Right cardiac atrium (tissue), 5 donors: Measurements from ENCODE around the gene TRIM5. TPM values are rescaled to one million over a fixed set of nuclear protein-coding genes. Genes with fewer than 3 reads are reported as not detected.
"Not testable (repeated sequence)": the region's sequence is repeated elsewhere in the genome, so short reads cannot be mapped to it uniquely, and the experiment has no call there.

Source experiments
- ATAC-seq, 2 donors: fragments of 200-7000 bp; cut with Tn5 transposase; one replicate each; pipeline versions ENCODE4 v1.8.0 to v1.9.1; 2020; ENCODE audit warnings: moderate library complexity in 2 of 2, mild to moderate bottlenecking in 1 of 2
- DNase-seq, 3 donors: peaks; one replicate each; pipeline ENCODE4 v3.0.0-alpha.2; 2020
- H3K27ac ChIP-seq: one replicate; pipeline ENCODE4 v1.5.1; 2013; ENCODE audit warnings: mild to moderate bottlenecking, low read length, control low read depth, moderate library complexity
- H3K27me3 ChIP-seq: one replicate; pipeline ENCODE4 v1.6.1; 2013; ENCODE audit not compliant: control insufficient read depth, insufficient read depth
- H3K4me1 ChIP-seq: one replicate; pipeline ENCODE4 v1.6.1; 2013; ENCODE audit warnings: low read length; ENCODE audit not compliant: control insufficient read depth, insufficient read depth
- H3K4me3 ChIP-seq: one replicate; pipeline ENCODE4 v1.5.1; 2013; ENCODE audit warnings: low read length, control low read depth
- H3K9me3 ChIP-seq: one replicate; pipeline ENCODE4 v1.6.1; 2013; ENCODE audit warnings: low read length; ENCODE audit not compliant: control insufficient read depth
- whole genome bisulfite sequencing: extraction: QIAGEN DNeasy Blood & Tissue Kit; methylation state at CpG from one replicate; pipeline ENCODE4 v1.1.7; 2013; 5-methylcytosine and 5-hydroxymethylcytosine counted together
- intact Hi-C, 4 donors: fragments of 100-400 bp; cut with DNase I; formaldehyde crosslinking; loops; one replicate each; pipeline versions ENCODE4 v1.11.0 to v1.14.0; 2022 to 2023
- polyA plus RNA-seq: library from polyadenylated mRNA; stranded (reverse); fragments of 200-250 nt; gene quantifications from one replicate; pipeline ENCODE4 v1.2.3, GENCODE V29; 2013
- total RNA-seq, 4 donors: library from RNA; stranded (reverse); fragmentation: NEBNext Ultra II Directional; extraction: Animal tissue kit (Norgen Biotek cat#: 25700); gene quantifications; one replicate each; pipeline ENCODE4 v1.2.1, GENCODE V29; 2021
- donor health status: healthy with polysubstance abuse.
- donor health status: DM: no; HTN: yes; CAD: no.
- donor health status: DM: no; HTN: no; CAD: no.
- donor health status: DM: no; HTN: yes; CAD: no; lungs with severe emphysema.
- donor health status: DM: yes; HTN: yes; CAD: no.

The TRIM5 gene
- total and polyA plus RNA-seq, 5 donors = 6.3 to 11.7 (median 8.9) TPM

DNA sequence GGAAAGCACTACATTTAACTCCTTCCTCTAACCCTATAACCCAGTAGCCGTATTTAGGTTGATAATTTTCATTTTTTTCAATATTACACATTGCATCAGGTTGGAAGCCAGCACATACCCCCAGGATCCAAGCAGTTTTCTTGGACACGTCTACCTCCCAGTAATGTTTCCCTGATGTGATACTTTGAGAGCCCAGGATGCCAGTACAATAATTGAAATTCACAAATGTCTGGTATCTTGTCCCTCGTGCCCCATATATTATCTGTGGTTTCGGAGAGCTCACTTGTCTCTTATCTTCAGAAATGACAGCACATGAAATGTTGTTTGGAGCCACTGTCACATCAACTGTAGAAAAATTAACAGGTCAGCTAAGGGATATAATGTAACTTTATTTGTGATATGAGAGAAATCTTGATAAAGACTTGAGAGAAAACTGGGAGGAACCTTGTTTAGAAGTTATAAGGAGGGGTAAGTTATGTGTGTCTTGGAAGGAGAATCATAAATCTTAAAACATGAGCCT is 19.8 kb downstream of the TRIM5 start:
- H3K9me3 ChIP-seq = no peaks in the 10 kb centered on the region
- intact Hi-C loops = no loop called here
- 66% methylated on average over 4 of the region's 4 CpGs for WGBS

DNA sequence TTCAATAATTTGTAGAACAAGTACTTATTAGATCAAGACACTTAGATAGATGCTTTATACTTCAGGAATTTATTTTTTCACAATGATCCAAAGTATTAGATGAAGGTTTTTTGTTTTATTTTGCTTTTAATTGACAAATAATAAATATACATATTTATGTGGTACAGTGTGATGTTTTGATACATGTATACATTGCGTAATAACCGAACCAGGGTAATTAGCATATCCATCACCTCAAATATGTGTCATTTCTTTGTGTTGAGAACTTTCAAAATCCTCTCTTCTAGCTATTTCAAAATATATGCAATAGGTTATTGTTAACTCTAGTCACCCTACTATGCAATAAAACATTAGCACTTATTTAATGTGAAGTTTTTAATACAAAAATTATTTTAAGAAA is 21.4 kb downstream of the TRIM5 start:
- Histone ChIP-seq H3K9me3 (no peaks in the 10 kb centered on the region), H3K4me1 (no peaks in the 10 kb centered on the region), H3K4me3 (no peak overlapping the region), H3K27ac (no peak overlapping the region), H3K27me3 (no peaks in the 10 kb centered on the region)
- no peak for DNase-seq
- WGBS = 97% methylated on average over 2 of the region's 2 CpGs
- intact Hi-C loops = no loop called here
- no peak for ATAC-seq

More for the DNA sequence above, 19.8 kb downstream of the TRIM5 start:
- Histone ChIP-seq H3K27me3 (no peaks in the 10 kb centered on the region), H3K4me1 (no peaks in the 10 kb centered on the region), H3K4me3 (no peak overlapping the region), H3K27ac (no peak overlapping the region)
- no peak for DNase-seq
- ATAC-seq = no peak

DNA sequence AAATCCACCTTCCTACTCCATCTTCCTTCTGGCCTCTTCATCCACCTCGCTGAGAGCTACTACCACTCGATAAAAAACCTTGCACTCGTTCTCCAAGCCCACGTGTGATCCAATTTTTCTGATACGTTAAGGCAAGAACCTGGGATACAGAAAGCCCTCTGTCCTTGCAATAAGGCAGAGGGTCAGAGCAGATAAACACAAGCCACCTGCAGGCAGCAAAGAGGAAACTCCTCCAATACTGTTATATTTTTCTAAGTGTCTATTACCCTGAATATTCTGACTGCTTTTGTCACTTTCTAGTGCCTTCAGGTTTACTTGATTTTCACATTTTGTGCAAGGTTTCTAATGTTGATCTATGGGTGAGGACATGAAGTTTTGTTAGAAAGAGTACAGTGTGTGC is 26.6 kb downstream of the TRIM5 start:
- DNase-seq (no peak), ATAC-seq (no peak)
- Histone ChIP-seq H3K9me3 (no peaks in the 10 kb centered on the region), H3K4me3 (no peak overlapping the region), H3K27me3 (no peaks in the 10 kb centered on the region), H3K4me1 (no peaks in the 10 kb centered on the region), H3K27ac (no peak overlapping the region)
- intact Hi-C loops = no loop called here
- WGBS = 91% methylated on average over 5 of the region's 5 CpGs

DNA sequence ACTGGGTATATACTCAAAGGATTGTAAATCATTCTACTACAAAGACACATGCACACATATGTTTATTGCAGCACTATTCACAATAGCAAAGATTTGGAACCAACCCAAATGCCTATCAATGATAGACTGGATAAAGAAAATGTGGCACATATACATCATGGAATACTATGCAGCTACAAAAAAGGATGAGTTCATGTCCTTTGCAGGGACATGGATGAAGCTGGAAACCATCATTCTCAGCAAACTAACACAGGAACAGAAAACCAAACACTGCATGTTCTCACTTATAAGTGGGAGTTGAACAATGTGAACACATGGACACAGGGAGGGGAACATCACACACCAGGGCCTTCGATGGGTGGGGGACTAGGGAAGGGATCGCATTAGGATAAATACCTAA is 27.9 kb downstream of the TRIM5 start:
- H3K27me3 ChIP-seq, ATAC-seq, H3K4me3 ChIP-seq, DNase-seq, H3K4me1 ChIP-seq, H3K27ac ChIP-seq, H3K9me3 ChIP-seq, intact Hi-C loops: not testable (repeated sequence)
- WGBS = 98% methylated on average over 2 of the region's 2 CpGs

DNA sequence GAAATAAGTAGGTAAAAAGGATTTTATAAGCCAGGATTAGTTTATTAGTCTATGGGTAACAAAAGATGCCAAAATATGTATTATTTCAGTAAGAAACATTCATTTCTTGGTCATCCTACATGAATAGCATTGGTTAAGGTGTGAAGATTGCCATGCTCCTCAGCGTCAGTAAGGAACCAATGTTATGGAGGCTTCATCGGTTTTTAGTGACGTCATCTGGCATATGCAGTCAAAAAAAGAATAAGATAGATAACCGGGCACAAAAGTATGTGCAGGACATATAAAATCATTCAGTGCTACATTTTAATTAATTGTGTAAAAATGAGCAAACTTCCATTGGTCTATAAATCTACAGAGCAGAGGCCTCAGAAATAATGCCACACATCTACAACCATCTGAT is 29.4 kb downstream of the TRIM5 start:
- no peaks in the 10 kb centered on the region for H3K9me3 ChIP-seq
- WGBS = 96% methylated on average over 4 of the region's 4 CpGs
- H3K4me3 ChIP-seq = no peak overlapping the region
- no peak for DNase-seq
- intact Hi-C loops = no loop called here
- no peak for ATAC-seq
- no peak overlapping the region for H3K27ac ChIP-seq
- no peaks in the 10 kb centered on the region for H3K27me3 ChIP-seq
- H3K4me1 ChIP-seq = no peaks in the 10 kb centered on the region

DNA sequence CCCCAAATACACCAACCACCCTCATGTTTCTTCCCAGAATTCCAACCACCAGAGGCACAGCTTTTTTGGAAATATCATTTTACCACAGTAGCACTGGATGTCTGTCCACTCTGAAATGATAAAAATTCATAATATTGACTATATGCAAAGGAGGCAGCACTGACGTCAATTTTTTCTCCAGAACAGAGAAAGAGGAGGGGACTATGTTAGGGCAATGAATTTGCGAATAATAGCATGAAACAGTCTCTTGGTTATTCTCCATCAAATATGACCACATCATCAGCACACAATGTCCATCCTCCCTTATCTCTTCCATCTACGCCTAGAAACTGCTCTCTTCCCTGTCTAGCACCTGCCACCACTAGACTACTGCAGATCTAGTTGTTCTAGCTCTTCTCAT is 38.7 kb downstream of the TRIM5 start:
- no peak for DNase-seq
- H3K9me3 ChIP-seq = no peaks in the 10 kb centered on the region
- intact Hi-C loops = no loop called here
- no peaks in the 10 kb centered on the region for H3K27me3 ChIP-seq
- no peak overlapping the region for H3K27ac ChIP-seq
- ATAC-seq = no peak
- 90% methylated on average over 3 of the region's 3 CpGs for WGBS
- H3K4me1 ChIP-seq = no peaks in the 10 kb centered on the region
- no peak overlapping the region for H3K4me3 ChIP-seq

GRCh38 chr11:5643585-5643984 is 41.3 kb downstream of the TRIM5 start:
- intact Hi-C loops = no loop called here
- H3K4me1 ChIP-seq = no peaks in the 10 kb centered on the region

GRCh38 chr11:5639953-5640352 is 44.9 kb downstream of the TRIM5 start:
- H3K27ac ChIP-seq = no peak overlapping the region
- no peaks in the 10 kb centered on the region for H3K9me3 ChIP-seq
- no peak for ATAC-seq
- H3K4me3 ChIP-seq = no peak overlapping the region
- DNase-seq = no peak
- no peaks in the 10 kb centered on the region for H3K4me1 ChIP-seq
- WGBS = 91% methylated on average over 1 of the region's 1 CpG
- H3K27me3 ChIP-seq = no peaks in the 10 kb centered on the region
- intact Hi-C loops = no loop called here

More at GRCh38 chr11:5643585-5643984, 41.3 kb downstream of the TRIM5 start:
- H3K4me3 ChIP-seq = no peak overlapping the region
- ATAC-seq (no peak), DNase-seq (no peak)
- H3K9me3 ChIP-seq = no peaks in the 10 kb centered on the region
- H3K27ac ChIP-seq = no peak overlapping the region
- no peaks in the 10 kb centered on the region for H3K27me3 ChIP-seq

GRCh38 chr11:5631969-5632635 is 52.8 kb downstream of the TRIM5 start:
- Histone ChIP-seq H3K4me1 (peaks cover 3% of the 10 kb centered on the region), H3K4me3 (no peak overlapping the region), H3K9me3 (no peaks in the 10 kb centered on the region), H3K27ac (no peak overlapping the region), H3K27me3 (no peaks in the 10 kb centered on the region)
- no peak for ATAC-seq
- intact Hi-C loops = no loop called here
- WGBS = 82% methylated on average over 5 of the region's 5 CpGs
- DNase-seq = no peak

DNA sequence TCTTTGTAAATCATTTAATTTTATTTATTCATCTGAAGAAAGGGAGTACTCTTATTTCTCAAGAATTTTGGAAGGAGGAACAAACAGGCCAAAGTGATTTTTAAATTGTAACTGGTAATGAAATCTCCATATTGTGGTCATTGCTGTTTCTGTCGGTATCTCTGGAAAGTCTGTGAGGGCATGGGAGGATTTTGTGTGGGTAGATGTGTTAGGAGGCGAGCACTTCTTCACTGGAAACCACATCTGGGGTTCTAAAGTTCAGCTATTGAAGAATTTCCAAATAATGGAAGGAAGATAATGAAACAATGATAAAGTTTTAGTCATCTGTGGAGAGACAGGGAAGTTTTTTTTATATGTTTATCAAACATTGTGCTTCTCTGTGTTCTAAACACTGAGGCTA is 53.5 kb downstream of the TRIM5 start:
- Histone ChIP-seq H3K9me3 (no peaks in the 10 kb centered on the region), H3K27ac (no peak overlapping the region), H3K4me1 (peaks cover 3% of the 10 kb centered on the region), H3K27me3 (no peaks in the 10 kb centered on the region), H3K4me3 (no peak overlapping the region)
- intact Hi-C loops = no loop called here
- ATAC-seq = no peak
- 85% methylated on average over 2 of the region's 2 CpGs for WGBS
- no peak for DNase-seq

DNA sequence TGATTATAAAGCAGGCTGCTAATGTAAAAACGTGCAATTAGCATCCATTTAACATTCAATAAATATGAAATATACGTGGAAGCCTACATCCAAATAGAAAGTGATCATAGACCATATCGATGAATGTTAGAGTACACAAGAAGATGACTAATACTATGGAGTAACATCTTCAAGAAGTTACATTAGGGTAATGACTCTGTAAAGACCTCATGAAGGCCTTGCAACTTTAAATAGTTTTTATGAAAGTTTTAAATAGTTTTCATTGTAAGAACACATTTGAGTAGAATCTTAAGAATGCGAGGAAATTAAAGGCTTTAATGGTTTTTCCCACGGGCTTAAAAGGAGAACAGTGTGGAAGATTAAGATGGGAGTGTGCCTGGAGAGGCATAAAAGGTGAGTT is 58.7 kb downstream of the TRIM5 start:
- Histone ChIP-seq H3K9me3 (no peaks in the 10 kb centered on the region), H3K4me3 (no peak overlapping the region), H3K27me3 (no peaks in the 10 kb centered on the region), H3K4me1 (peaks cover 4% of the 10 kb centered on the region), H3K27ac (no peak overlapping the region)
- DNase-seq (no peak), ATAC-seq (no peak)
- intact Hi-C loops = no loop called here
- WGBS = 83% methylated on average over 5 of the region's 5 CpGs

DNA sequence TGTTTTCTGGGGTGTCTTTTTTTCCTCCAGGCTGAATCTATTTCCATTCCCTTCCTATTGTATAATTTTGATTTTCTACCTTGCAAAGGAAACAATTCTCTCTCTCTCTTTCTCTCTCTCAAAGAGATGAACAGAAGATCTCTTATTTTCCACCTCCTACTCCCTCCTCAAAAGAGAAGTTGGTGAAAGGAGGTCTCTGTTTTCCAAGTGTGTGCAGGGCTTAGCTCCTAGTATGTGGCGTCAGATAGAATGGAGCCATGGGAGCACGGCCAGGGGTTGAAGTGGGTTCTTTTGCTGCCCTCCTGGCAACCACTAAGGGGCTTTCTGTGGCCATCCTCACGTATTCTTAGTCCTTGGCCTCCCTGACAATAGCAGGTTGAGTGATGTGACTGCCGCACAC is 59.6 kb downstream of the TRIM5 start:
- DNase-seq (no peak), ATAC-seq (no peak)
- intact Hi-C loops = no loop called here
- no peaks in the 10 kb centered on the region for H3K9me3 ChIP-seq
- peaks cover 10% of the 10 kb centered on the region for H3K4me1 ChIP-seq
- H3K4me3 ChIP-seq = peak overlapping the region; percentile 94
- no peaks in the 10 kb centered on the region for H3K27me3 ChIP-seq
- no peak overlapping the region for H3K27ac ChIP-seq
- 12% methylated on average over 4 of the region's 4 CpGs for WGBS
